CD4-positive, alpha-beta T cell treated with Interleukin-10 for 1 hour (primary cell): Measurements from ENCODE around the gene BIRC5.

Experiments
- DNase-seq: peaks from one replicate; pipeline ENCODE4 v3.0.0-alpha.2; 2020

The BIRC5 gene

DNA sequence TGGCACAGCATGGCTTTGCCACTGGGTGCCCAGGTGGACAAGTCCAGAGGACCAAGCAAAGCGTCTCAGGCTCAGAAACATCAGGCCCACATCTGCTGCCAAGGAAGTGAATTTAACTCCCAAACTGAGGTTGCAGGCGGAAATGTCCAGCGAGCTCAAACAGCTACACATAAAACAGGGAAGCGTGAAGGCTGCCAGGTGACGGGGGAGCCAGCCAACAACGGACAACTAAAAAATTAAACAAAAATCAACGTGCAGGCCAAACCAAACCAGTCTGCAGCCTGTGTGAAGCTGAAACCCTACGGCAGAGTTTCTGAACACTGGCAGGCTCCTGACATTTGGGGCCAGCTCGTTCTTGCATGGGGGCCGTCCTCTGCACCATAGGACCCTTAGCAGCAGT is 29.7 kb upstream of the BIRC5 start:
- no peak for DNase-seq

GRCh38 chr17:78184868-78185267 is 29.2 kb upstream of the BIRC5 start:
- no peak for DNase-seq

- DNase-seq: no peak
Measured at GRCh38 chr17:78185981-78186691, 27.9 kb upstream of the BIRC5 start.

DNA sequence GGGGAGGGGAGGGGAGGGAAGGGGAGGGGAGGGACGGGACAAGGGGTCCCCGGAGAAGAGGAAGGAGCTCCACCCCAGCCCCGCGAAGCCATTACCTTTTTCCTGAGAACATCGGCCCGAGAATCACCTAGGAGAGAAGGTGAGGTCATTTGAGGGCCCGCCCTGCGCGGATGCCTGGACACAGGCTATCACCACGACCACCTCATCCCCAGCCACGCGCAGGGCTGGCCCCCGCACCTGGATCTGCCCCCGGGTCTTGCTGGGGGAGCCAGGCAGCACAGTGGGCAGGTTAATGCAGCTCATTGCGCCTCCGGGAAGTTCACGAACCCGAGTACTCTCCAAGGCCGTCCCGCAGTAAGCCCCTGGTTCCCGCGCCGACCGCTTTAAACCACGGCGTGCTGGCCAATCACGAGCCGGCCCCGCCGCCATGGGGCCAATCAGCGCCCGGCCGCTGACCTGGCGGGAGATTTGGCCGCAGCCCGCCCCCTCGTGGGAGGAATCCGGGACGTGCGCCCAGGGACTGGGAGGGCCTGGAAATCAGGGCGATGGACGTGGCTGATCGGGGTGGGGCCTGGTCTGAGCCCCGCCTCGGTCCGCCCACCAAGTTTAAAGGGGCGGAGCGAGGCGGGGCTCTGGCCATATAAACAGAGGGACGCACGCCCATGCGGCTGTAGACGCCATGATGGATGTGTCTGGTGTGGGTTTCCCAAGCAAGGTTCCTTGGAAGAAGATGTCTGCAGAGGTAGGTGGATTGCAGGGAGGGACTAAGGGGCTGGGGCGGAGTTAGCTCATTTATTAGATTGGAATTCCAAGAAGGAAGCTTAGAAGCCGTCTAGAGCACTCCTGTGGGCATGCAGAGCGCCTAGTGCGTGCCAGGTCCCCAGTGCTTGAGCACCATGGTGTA is 27.1 kb upstream of the BIRC5 start, which contains the start of the genes AFMID and TK1:
Gene AFMID, plus strand, starts transcription at position 671 of the 904 bp plus-strand sequence. Its CDS starts 9 bp downstream, at position 680.
Gene TK1, minus strand, starts transcription at position 361 of the 904 bp plus-strand sequence. Its CDS starts 58 bp downstream, at position 303.
- peak; percentile 89 for DNase-seq

DNA sequence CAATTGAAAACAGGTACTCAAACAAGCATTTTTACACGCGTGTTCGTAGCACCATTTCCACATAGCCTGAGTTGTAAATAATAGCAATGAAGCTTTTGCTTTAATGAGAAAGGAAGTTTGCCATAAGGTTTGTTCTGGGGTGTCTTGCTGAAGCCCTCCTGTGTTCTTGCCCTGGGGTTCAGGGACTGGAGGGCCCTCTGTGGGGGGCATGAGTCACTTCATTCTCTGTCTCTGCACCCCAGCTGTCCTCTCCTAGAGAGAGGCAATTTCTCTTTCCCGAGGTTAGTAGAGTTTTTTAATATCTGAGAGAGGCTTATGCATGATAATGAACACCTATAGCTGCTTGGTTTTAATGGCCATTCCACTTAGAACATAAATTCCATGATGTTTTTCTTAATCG is 17.3 kb upstream of the BIRC5 start:
- no peak for DNase-seq

DNA sequence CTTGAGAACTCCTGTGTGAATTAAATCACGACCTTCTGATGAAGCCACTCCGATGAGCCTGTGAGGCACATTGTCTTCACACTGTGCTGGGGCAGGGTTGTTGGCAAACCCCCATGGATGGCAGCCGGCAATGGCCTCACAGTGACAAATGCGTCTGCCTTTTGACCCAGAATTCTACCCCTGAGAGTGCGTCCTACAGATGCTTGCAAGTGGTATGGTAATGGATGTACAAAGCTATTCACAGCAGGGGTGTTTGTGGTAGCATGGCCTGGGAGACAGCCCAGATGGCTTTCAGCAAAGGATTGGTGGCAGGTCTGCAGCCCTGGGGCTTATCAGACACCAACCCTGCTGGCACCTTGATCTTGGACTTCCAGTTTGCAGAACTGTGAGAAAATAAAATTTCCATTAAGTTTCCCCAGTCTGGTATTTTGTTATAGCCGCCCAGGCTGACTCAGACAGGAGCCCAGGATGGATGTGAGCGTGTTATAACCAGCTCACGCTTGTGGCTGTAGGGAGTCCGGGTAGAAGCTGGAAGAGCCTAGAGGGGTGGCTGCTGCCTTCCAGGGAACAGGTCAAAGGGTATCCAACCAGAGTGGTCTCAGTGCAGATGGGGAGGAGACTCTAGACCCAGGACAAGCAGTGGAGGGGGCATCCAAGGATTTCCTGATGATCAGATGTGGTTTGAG is 16.8 kb upstream of the BIRC5 start:
- DNase-seq: no peak

- DNase-seq: no peak
Measured at GRCh38 chr17:78200451-78200850, 13.6 kb upstream of the BIRC5 start.

DNA sequence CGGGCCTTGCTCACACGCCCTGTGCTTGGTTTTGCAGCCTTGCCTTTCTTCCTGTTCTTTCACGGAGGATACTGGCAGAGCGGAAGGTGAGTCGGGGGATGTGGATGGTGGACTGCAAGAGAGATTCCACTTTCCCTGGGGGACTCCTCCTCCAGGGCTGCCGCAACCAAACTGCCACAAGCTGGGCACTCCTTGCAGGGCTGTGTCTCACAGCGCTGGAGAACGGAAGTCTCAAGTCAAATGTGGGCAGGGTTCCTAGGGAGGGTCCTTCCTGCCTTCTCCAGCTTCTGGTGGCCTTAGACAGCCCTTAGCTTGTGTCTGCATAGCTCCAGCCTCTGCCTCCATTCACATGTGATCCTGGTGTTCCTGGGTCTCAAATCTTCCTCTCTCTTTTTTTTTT is 11.4 kb upstream of the BIRC5 start:
- no peak for DNase-seq

- DNase-seq: no peak
Measured at GRCh38 chr17:78204387-78205123, 9.5 kb upstream of the BIRC5 start.

DNA sequence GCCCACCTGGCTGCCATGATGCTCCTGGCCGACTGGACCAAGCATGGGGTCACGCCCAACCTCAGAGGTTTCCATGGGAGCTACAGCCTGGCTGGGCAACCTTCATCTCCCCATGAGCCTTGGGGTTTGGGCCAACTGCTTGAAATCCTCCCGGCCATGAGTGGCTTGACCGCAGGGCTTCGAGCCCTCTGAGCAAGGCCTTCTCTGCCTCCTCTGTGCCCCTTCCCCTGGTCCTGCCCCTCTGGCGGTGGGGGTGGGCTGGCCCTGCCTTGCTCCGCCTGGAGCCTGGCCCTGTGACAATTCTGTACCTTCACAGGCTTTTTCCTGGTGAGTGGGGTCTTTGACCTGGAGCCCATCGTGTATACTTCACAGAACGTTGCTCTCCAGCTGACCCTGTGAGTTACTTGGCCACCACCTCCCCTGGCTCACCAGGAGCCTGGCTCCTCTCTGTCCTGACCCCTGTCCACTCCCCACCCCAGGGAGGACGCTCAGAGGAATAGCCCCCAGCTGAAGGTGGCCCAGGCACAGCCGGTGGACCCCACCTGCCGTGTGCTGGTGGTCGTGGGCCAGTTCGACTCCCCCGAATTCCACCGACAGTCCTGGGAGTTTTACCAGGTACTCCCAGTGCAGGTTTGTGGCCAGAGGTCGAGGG is 8.8 kb upstream of the BIRC5 start:
- no peak for DNase-seq

DNA sequence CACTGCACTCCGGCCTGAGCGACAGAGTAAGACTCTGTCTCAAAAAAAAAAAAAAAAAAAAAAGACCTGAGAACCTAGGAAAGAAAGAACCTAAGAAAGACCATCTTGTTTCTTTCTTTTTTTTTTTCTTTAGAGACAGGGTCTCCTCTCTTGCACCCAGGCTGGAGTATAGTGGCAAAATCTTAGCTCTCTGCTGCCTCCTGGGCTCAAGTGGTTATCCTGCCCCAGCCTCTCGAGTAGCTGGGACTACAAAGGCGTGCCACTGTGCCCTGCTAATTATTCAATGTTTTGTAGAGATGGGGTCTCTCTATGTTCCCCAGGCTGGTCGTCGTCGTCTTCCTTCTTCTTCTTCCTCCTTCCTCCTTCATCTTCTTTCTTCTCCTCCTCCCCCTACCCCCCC is 7.8 kb upstream of the BIRC5 start:
- DNase-seq: no peak

DNA sequence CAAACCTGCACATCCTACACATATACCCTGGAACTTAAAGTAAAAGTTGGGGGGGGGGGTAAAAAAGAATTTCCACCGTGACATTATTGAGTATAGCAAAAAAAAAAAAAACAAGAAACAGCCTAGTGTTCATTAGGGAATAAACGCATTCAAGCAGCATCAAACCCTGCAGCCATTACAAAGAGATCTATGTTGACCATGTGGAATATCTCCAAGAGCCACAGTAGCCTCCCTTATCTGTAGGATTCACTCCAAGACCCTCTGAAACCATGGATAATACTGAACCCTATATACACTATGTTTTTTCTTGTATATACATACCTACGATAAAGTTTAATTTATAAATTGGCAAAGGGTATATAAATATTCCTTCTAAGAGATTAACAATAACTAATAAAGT is 5.6 kb upstream of the BIRC5 start:
- no peak for DNase-seq

DNA sequence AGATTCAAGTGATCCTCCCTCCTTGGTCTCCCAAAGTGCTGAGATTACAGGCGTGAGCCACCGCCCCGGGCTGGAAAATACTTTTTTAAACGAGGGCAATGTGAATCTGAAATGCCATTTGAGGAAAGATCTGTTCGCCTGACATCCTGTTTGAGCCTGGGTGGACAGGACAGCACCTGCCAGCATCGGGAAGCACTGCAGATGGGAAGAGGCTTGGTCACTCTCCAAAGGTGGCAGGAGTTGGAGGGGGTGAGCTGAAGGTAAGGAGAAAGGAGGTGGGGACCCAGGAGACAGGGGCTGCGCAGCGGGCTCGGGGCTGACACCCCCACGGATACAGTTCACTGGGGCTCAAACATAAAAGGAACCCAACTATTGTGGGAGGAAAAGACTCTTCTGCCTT is 3.9 kb upstream of the BIRC5 start:
- DNase-seq: no peak

DNA sequence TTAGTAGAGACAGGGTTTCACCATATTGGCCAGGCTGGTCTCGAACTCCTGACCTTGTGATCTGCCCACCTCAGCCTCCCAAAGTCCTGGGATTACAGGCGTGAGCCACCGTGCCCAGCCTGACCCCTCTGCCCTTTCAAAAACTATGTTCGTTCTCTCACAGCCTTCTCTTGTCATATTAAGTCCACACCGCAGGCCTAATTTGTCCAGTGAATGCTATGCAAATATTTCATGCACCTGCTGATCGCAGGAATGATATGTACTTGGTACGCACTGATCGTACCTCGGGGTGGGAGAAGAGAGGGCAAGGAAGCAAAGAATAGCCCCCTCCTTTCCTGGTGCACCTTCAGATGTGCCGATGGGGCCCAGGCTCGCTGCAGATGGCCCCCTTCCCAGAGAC is 3.0 kb upstream of the BIRC5 start:
- no peak for DNase-seq

DNA sequence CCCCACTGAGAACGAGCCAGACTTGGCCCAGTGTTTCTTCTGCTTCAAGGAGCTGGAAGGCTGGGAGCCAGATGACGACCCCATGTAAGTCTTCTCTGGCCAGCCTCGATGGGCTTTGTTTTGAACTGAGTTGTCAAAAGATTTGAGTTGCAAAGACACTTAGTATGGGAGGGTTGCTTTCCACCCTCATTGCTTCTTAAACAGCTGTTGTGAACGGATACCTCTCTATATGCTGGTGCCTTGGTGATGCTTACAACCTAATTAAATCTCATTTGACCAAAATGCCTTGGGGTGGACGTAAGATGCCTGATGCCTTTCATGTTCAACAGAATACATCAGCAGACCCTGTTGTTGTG is 631 bp downstream of the BIRC5 start:
- DNase-seq: no peak

DNA sequence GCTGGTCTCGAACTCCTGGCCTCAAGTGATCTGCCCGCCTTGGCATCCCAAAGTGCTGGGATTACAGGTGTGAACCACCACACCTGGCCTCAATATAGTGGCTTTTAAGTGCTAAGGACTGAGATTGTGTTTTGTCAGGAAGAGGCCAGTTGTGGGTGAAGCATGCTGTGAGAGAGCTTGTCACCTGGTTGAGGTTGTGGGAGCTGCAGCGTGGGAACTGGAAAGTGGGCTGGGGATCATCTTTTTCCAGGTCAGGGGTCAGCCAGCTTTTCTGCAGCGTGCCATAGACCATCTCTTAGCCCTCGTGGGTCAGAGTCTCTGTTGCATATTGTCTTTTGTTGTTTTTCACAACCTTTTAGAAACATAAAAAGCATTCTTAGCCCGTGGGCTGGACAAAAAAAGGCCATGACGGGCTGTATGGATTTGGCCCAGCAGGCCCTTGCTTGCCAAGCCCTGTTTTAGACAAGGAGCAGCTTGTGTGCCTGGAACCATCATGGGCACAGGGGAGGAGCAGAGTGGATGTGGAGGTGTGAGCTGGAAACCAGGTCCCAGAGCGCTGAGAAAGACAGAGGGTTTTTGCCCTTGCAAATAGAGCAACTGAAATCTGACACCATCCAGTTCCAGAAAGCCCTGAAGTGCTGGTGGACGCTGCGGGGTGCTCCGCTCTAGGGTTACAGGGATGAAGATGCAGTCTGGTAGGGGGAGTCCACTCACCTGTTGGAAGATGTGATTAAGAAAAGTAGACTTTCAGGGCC is 5.5 kb downstream of the BIRC5 start:
- DNase-seq: no peak

DNA sequence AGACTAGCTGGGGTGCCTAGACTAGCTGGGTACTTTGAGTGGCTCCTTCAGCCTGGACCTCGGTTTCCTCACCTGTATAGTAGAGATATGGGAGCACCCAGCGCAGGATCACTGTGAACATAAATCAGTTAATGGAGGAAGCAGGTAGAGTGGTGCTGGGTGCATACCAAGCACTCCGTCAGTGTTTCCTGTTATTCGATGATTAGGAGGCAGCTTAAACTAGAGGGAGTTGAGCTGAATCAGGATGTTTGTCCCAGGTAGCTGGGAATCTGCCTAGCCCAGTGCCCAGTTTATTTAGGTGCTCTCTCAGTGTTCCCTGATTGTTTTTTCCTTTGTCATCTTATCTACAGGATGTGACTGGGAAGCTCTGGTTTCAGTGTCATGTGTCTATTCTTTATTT is 9.0 kb downstream of the BIRC5 start:
- no peak for DNase-seq

DNA sequence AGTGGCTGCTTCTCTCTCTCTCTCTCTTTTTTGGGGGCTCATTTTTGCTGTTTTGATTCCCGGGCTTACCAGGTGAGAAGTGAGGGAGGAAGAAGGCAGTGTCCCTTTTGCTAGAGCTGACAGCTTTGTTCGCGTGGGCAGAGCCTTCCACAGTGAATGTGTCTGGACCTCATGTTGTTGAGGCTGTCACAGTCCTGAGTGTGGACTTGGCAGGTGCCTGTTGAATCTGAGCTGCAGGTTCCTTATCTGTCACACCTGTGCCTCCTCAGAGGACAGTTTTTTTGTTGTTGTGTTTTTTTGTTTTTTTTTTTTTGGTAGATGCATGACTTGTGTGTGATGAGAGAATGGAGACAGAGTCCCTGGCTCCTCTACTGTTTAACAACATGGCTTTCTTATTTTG is 9.7 kb downstream of the BIRC5 start:
- DNase-seq: no peak

- no peak for DNase-seq
Measured at GRCh38 chr17:78224231-78225087, 10.4 kb downstream of the BIRC5 start.

DNA sequence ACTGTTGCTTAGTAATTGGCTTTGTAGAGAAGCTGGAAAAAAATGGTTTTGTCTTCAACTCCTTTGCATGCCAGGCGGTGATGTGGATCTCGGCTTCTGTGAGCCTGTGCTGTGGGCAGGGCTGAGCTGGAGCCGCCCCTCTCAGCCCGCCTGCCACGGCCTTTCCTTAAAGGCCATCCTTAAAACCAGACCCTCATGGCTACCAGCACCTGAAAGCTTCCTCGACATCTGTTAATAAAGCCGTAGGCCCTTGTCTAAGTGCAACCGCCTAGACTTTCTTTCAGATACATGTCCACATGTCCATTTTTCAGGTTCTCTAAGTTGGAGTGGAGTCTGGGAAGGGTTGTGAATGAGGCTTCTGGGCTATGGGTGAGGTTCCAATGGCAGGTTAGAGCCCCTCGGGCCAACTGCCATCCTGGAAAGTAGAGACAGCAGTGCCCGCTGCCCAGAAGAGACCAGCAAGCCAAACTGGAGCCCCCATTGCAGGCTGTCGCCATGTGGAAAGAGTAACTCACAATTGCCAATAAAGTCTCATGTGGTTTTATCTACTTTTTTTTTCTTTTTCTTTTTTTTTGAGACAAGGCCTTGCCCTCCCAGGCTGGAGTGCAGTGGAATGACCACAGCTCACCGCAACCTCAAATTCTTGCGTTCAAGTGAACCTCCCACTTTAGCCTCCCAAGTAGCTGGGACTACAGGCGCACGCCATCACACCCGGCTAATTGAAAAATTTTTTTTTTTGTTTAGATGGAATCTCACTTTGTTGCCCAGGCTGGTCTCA is 11.2 kb downstream of the BIRC5 start:
- DNase-seq: no peak
